HG03521 (cell line): ENCODE results near the gene ALDH18A1.
"Not testable (repeated sequence)": the region's sequence is repeated elsewhere in the genome, so short reads cannot be mapped to it uniquely, and the experiment has no call there.

Source experiments
- ATAC-seq: cut with Tn5 transposase; IDR thresholded peaks from one replicate; pipeline ENCODE4 v1.9.1; 2021; ENCODE audit warnings: mild to moderate bottlenecking, moderate library complexity; ENCODE audit not compliant: unreplicated experiment

ALDH18A1 gene

DNA sequence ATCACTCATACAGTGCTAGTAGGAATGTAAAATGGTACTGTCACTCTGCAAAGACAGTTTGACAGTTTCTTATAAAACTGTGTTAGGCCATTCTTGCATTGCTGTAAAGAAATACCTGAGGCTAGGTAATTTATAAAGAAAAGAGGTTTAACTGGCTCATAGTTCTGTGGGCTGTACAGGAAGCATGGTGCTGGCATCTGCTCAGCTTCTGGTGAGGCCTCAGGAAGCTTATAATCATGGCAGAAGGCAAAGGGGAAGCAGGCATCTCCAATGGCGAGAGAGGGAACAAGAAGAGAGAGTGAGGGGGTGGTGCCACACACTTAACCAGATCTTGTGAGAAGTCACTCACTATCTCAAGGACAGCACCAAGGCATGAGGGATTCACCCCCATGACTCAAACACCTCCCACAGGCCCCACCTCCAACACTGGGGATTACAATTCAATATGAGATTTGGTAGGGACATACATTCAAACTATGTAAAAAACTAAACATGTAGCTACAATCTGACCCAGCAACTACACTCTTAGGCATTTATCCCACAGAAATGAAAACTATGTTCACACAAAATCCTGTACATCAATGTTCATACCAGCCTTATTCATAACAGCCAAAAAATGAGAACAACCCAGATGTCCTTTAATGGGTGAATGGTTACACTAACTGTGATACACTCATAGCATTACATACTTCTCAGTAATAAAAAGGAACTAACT lies 5.0 kb downstream of the ALDH18A1 start:
- no peak for ATAC-seq

DNA sequence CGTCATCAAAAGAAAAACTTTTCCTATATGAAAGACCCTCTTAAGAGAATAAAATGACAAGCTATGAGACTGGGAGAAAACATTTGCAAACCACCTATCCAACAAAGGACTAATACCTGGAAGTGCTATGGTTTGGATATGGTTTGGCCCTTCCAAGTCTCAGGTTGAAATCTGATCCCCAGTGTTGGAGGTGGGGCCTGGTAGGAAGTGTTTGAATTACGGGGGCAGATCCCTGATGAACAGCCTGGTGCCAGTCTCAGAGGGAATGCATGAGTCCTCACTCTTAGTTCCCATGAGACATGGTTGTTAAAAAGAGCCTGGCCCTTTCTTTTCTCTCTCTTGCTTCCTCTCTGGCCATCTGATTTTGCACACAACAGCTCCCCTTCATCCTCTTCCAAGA lies 6.3 kb downstream of the ALDH18A1 start:
- ATAC-seq: no peak

DNA sequence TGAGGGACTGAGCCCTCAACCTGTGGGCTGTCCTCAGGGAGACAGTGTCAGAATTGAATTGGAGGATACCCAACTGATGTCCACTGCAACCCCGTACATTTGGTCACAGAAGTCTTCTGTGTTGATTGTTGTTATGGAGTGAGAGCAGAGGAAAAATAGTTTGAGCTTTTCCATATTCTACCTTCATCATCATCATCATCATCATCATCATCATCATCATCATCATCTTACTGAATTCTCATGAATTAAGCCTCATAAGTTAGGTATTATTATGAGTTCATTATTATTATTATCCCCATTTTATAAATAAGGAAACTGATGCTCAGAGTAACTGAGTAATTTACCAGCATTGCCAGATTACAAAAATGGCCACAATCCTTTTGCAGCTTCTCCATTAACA lies 8.4 kb downstream of the ALDH18A1 start:
- no peak for ATAC-seq

DNA sequence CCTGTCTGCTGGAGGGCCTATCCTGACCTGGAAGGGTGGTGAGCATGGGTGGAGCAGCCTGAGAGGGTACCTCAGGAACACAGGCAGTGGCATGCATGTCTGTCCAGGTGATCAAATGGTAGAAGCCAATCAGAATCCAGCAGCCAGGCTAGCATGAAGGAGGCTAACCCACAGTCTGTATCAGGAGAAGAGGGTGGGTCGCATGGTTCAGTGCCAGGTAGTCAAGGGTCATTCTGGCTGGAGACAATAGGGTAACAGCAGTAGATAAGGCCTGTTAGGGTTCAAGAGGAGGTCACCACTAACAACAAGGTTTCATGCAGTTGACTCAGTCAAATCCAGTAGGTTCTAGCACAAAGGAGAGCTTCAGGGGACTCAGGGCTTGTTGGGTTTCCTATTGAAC lies 10.4 kb downstream of the ALDH18A1 start:
- no peak for ATAC-seq

DNA sequence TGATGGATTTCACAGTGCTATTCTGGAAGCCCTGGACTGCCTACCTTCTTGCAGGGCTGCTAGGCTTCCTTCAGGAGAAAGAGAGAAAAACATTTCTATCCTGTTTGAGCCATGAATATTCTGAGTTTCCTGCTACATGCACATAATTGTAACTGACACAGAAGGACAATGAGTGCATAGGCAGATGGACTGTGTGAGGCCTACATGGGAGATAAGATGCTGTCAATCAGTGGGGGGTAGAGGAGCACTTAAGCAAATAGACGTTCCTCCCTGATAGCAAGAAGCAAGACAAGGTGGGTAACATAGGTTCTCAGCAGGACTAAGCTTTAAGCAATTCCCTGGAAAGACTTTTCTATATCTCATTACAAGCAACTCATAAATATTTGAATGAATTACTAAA lies 11.6 kb downstream of the ALDH18A1 start:
- no peak for ATAC-seq

DNA sequence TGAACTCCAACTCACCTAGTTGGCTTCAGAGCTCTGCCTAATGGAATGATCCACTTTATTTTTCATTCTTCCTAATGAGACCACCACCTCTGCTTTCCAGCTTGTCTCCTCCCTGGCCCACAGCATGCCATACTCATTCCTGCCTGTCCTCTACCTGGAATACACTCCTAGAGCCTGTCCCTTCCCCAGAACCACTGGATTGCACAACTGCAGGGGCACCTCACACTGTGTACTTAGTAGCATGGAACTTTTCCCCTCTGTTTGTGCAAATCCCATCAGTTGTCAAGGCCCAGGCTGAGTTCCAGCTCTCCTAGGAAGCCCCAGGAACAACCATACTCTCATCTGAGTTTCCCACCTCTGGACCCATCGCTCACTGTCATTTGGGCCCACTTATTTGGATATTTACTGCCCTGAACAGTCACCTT lies 15.6 kb downstream of the ALDH18A1 start:
- ATAC-seq: no peak

DNA sequence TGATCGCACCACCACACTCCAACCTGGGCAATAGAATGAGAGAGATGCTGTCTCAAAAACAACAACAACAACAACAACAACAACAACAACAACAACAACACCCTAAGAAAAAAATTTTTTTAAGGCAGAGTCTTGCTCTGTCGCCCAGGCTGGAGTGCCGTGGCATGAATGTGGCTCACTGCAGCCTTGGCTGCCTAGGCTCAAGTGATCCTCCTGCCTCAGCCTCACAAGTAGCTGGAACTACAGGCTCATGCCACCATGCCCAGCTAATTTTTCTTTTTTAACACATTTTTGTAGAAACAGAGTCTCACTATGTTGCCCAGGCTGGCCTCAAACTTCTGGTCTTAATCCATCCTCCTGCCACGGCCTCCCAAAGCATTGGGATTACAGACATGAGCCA lies 18.6 kb downstream of the ALDH18A1 start:
- no peak for ATAC-seq

DNA sequence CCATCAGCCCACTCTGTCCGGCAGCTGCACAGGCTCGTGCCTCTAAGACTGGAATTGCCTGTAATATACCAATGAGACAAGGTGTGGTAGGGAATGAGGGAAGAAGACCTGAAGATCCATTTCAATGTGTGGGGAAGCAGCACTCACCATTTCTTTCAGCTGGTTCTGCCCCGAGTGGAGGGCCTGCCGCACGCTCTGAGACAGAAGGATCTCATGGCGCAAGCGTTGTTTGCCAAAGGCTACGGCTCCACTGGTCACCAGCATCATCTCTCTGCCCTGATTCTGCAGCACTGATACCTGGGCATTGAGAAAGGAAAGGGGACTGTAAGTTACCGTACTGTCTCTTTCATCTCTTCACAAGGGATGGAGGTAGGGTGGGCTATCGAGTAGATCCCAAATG lies 19.4 kb downstream of the ALDH18A1 start:
- ATAC-seq: no peak

DNA sequence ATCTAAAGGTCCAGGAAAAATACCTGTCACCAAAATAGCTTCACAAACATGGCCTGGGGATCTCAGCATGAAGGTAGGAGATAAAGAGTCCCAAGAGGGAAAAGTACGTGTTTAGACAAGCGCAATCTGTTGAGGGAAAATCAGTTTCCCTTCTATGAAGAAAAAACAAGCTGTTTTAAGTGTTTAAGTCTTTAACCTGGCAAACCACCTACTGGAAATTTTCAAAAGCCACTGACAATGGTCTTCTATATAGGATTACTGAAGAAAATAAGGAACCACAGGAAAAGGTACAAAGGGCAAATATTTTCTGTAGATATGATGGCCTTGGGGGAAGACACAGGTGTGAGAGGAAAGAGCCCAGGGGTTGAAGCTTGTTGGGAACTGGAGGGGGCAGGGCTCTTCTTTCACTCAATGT lies 21.2 kb downstream of the ALDH18A1 start:
- no peak for ATAC-seq

DNA sequence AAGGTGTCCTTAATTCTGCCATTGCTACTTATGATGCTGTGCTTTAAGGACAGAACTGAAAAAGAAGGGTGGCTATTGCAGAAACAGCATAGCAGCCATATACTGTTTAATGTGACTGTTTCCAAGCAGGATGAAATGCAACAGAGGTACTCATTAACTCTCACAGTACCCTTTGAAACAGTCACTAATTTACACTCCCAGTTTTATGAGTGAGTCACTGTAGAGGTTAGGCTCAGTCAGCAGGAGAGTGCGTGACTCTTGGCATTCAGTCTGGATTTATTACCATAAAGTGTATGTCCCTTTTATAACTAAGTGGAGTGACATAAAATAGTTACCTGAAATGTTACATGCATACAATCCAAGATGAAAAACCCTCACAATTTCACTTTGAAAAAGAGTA lies 27.7 kb downstream of the ALDH18A1 start:
- ATAC-seq: no peak

DNA sequence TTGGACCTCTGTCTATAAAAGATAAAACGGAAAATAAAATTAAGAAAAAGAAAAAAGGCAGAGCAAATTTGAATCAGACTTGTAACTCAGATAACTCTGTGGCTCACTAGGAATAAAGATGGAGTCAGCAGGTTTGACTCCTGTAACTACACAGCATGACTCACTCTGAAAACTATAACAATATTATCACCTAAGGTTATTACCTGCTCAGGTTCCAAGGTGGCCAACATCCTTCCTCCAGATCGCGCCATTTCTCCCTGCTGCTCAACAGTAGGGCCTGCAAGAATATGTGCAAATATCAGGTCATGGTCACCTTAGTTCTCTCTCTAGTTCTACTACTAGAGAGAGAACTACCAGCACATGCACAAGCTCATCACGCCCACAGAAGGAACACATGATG lies 30.0 kb downstream of the ALDH18A1 start:
- ATAC-seq: no peak

DNA sequence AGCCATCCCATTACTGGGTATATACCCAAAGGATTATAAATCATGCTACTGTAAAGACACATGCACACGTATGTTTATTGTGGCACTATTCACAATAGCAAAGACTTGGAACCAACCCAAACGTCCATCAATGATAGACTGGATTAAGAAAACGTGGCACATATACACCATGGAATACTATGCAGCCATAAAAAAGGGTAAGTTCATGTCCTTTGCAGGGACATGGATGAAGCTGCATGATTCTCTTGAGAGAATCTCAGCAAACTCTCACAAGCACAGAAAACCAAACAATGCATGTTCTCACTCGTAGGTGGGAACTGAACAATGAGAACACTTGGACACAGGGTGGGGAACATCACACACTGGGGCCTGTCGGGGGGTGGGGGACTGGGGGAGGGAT lies 36.1 kb downstream of the ALDH18A1 start:
- ATAC-seq: not testable (repeated sequence)

DNA sequence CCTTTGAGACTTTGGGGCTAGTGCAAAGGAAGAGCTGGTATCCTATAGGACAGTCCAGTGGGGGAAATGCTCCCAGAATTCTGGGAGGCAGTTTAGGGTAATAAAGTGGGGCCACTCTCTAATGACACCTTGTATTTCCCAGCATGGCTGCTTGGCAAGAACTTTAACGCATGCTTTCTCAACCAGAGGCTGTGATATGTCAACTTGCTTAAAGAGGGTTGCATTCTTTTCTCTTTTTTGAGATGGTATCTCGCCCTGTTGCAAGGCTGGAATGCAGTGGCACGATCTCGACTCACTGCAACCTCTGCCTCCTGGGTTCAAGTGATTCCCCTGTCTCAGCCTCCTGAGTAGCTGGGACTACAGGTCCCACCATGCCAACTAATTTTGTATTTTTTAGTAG lies 38.4 kb downstream of the ALDH18A1 start:
- no peak for ATAC-seq

DNA sequence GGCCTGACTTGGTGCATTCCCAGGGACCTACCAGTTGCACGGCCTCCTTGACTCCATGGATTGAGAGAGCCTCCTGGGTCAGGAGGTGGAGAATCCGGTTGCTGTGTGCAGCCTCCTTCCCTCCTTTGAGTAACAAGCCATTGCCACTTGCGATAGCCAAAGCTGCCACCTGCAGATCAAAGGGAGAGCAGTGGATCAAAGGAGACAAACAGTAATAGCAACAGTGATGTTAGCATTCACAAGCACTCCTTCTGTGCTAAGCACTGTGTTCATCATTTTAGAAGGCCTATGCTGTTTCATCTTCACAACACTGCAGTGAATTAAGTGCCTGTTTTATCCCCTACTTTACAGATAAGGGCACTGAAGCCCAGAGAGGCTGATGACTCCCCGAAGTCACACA lies 40.1 kb downstream of the ALDH18A1 start:
- ATAC-seq: no peak

DNA sequence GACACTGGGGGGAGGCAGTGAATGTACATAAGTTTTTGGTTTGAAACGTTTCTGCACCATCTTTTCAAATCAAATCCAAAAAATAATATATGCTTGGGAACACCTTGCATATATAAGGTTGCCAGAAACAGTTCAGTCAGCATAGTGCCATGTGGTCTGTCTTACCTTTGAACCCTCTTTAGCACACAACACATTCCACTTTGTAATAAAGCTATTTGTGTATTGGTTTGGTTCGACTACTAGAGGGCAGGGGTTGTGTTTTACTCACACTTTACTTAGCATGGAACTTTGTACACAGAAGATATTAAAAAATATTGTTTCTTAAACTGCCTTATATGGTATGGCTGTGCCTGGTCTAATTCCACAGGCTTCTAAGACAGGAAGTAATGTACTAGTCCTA lies 43.2 kb downstream of the ALDH18A1 start:
- ATAC-seq: no peak

DNA sequence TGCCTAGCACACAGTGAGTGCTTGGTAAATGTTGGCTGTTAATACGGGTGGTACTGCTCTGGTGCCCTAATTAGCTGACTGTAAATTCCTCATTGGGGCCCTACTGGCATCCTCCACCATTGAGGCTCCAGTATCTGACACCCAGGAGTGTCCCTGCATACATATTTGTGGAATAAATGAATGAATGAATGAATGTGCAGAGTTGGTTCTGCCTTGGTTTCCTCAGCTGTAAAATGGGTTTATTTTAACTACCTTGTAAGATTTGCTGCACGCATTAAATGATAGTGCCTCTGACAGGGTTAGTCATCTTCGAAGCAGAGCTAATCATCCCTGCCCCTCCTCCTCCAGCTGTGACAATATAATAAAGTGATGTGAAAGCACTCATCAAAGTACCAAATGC lies 45.8 kb downstream of the ALDH18A1 start:
- no peak for ATAC-seq

DNA sequence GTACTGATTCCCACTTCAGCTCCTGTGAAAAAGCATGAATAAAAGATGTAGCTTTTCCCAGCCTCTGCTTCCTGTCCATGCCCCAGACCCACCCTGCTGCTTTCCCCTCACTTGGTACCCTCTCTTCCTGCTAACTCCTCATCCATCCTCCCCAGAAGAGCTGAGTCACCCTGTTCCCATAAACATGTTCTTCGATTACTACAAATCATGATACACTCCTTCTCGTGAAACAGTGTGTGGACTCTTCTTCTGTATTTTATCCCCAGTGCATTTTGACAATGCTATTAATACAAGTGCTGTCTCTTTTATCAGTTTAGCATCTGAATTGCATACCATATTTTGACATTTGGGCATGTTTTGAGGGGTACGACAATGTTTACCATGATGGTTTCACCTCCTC lies 49.6 kb downstream of the ALDH18A1 start:
- ATAC-seq: no peak

DNA sequence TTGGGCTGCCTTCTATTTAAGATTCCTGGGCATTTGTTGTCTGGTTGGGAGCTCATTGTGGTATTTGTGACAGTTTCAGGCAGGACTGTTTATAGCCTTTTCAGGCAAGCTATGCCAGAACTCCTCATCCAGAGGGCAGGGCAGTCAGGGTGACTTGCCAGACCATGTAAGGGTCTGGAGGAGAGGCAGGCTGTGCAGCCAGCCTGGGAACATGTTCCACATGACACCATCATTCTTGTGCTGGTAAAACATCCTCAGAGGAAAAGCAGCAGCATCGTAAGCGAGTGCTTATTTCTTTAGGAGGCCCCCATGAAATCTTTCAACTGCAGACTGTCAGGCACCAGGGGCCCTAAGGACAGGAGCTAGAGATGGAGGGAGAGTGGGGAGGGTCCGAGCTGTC lies 51.3 kb downstream of the ALDH18A1 start:
- no peak for ATAC-seq

DNA sequence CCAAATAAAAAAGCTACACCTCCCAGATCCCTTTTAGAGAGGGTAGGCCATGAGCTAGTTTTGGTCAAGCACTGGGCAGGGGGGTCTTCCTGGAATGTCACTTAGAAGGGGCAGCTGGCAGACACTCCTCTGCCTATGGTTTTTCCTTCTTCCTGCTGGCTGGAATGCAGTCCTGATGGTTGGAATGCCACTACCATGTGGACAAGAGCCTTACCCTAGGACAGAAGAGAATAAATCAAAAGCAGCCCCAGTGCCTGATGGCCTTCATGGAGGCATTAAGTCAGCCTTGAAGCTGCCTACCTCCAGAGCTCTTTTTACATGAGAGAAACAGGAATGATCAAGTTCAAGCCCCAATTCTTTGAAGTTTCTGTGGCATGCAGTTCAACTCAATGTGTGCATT lies 51.9 kb downstream of the ALDH18A1 start:
- ATAC-seq: no peak

DNA sequence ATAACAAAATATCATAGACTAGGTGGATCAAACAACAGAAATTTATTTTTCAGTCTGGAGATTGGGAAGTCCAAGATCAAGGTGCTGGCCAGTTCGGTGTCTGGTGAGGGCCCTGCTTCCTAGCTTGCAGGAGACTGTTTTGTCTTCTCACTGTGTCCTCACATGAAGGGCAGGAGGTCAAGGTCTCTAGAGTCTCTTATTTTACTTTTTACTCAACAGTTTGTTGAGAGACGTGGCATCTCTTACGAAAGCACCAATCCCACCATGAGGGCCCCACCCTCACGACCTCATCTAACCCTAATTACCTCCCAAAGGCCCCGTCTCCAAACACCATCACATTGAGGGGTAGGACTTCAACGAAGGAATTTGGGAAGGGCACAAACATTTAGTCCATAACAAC lies 54.1 kb downstream of the ALDH18A1 start:
- no peak for ATAC-seq

DNA sequence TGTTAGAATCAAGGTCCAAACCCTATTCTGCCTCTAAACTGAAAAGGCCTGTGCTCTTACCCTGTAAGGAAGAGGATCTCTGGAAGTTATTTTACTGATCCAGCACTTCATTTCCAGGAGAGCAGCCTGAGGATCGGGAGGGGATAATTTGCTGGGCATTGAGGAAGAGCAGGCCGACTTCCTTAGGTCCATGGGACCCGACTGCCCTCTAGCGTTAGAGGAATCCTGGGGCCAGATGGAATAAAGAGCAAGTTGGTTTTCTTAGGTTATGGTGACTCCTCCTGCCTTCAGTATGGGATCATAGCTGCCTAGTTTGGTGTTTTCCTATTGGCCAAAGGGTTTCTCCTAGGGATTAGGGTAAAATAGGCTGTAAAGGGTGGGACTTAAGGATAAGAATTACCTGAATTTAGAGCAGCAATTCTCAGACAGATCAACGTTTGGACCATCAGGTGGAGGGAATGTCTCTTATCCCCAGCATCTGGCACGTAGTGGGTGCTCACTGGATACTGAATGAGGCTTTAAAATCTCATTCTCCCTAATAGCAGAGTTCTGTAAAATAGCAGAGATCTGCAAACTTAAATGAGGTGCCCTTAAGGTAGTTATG lies 55.3 kb downstream of the ALDH18A1 start:
- no peak for ATAC-seq

DNA sequence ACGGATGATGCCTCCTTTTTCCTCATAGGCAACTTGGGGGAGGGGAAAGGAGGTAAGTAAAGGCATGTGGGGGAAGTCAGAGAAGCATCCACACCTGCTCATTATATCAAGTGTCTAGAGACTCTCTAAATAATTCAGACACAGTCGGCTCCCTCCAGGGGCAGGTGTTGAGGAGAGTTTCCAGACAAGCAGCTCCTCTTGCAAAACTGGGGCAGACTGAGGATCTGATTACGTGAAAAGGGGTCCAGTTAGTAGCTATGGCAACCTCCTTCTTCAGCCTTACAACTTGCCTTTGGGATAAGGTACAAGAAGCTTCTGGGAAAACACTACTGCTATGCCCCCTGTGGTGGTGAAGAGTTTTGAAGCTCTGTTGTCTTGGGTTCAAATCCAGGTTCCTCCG lies 56.4 kb downstream of the ALDH18A1 start:
- ATAC-seq: no peak

DNA sequence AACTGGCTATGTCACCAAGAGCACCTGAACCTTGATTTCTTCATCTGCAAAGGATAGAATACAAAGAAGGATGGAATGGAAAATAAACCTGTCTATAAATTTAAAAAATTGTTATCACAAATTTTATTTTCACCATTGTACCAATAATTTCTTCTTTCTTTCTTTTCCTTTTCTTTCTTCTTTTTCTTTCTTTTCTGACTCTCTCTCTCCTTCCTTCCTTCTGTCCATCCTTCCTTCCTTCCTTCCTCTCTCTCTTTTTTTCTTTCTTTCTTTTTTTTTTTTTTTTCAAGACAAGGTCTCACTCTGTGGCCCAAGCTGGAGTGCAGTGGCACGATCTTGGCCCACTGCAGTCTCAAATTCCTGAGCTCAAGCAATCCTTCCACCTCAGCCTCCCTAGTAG lies 58.7 kb downstream of the ALDH18A1 start:
- no peak for ATAC-seq
